Left ventricle myocardium inferior (tissue), 1 donor: ENCODE results near the gene PIGZ. TPM values are rescaled to one million over a fixed set of nuclear protein-coding genes. Genes with fewer than 3 reads are reported as not detected.
A peak's percentile ranks its signal among the peaks of the same experiment; 100 is the strongest.

Experiments used
- DNase-seq: peaks from one replicate; pipeline ENCODE4 v3.0.0-alpha.2; 2020
- H3K27ac ChIP-seq: fragments of 200-600 bp; replicated peaks from 2 replicates; pipeline ENCODE4 v1.8.0; 2021
- H3K27me3 ChIP-seq: fragments of 200-600 bp; 2 replicates; pipeline ENCODE4 v1.8.0; 2021; ENCODE audit warnings: low read depth
- H3K36me3 ChIP-seq: fragments of 200-600 bp; 2 replicates; pipeline ENCODE4 v1.8.0; 2021
- H3K4me1 ChIP-seq: fragments of 200-600 bp; 2 replicates; pipeline ENCODE4 v1.8.0; 2021
- H3K4me3 ChIP-seq: fragments of 200-600 bp; 2 replicates; pipeline ENCODE4 v1.8.0; 2021; ENCODE audit warnings: mild to moderate bottlenecking, moderate library complexity
- H3K9me3 ChIP-seq: fragments of 200-600 bp; replicated peaks from 2 replicates; pipeline ENCODE4 v1.8.0; 2021
- intact Hi-C: fragments of 100-400 bp; cut with micrococcal nuclease; formaldehyde crosslinking; loops from one replicate; pipeline ENCODE4 v1.11.0; 2022
- total RNA-seq: library from RNA; stranded (reverse); fragmentation: NEBNext Ultra II Directional; extraction: Animal tissue kit (Norgen Biotek cat#: 25700); gene quantifications from one replicate; pipeline ENCODE4 v1.2.1, GENCODE V29; 2021
- TF ChIP-seq, protein P1 (sequence below): fragments of 200-600 bp; IDR thresholded peaks from 2 replicates; pipeline ENCODE4 v1.8.0; 2021; ENCODE audit warnings: antibody characterized with exemption, mild to moderate bottlenecking, borderline replicate concordance
- donor health status: DM: no; HTN: yes; CAD: no; lungs with severe emphysema.

PIGZ gene
- total RNA-seq, 1 donor from 2014 or later: 3.7 TPM

- peak; percentile 18 for DNase-seq
- TF ChIP-seq, protein P1, sequence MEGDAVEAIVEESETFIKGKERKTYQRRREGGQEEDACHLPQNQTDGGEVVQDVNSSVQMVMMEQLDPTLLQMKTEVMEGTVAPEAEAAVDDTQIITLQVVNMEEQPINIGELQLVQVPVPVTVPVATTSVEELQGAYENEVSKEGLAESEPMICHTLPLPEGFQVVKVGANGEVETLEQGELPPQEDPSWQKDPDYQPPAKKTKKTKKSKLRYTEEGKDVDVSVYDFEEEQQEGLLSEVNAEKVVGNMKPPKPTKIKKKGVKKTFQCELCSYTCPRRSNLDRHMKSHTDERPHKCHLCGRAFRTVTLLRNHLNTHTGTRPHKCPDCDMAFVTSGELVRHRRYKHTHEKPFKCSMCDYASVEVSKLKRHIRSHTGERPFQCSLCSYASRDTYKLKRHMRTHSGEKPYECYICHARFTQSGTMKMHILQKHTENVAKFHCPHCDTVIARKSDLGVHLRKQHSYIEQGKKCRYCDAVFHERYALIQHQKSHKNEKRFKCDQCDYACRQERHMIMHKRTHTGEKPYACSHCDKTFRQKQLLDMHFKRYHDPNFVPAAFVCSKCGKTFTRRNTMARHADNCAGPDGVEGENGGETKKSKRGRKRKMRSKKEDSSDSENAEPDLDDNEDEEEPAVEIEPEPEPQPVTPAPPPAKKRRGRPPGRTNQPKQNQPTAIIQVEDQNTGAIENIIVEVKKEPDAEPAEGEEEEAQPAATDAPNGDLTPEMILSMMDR: no peak
- Histone ChIP-seq H3K36me3 (no peaks in the 10 kb centered on the region), H3K27ac (no peak overlapping the region), H3K4me3 (no peak overlapping the region), H3K4me1 (peaks cover 10% of the 10 kb centered on the region), H3K9me3 (peaks cover 2% of the 10 kb centered on the region), H3K27me3 (no peaks in the 10 kb centered on the region)
- intact Hi-C loops: no loop called here
Measured at GRCh38 chr3:196988241-196989029, 19.8 kb upstream of the PIGZ start.

DNA sequence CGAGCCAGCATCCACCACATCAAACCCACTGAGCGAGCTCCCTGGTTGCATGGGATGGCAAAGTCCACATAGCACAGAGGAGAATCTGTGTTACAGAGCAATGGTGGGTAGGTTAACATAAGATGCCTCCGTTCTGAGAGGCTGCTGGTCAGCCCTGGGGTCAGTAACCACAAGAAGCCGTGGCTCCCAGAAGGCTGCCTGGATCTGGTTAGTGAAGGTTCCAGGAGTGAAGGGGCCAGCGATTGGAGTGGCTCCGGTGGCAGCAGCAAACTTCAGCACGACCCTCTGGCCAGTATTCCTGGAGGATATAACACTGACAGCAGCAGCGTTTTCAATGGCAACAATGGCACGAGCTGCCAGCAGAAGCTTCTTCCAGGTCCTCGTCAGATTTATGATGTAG is 18.4 kb upstream of the PIGZ start:
- H3K9me3 ChIP-seq: peaks cover 13% of the 10 kb centered on the region
- peaks cover 10% of the 10 kb centered on the region for H3K4me1 ChIP-seq
- no peak overlapping the region for H3K4me3 ChIP-seq
- no peaks in the 10 kb centered on the region for H3K27me3 ChIP-seq
- intact Hi-C loops: no loop called here
- no peaks in the 10 kb centered on the region for H3K36me3 ChIP-seq
- DNase-seq: no peak
- no peak overlapping the region for H3K27ac ChIP-seq
- TF ChIP-seq, protein P1: no peak

GRCh38 chr3:196985954-196986885 is 17.6 kb upstream of the PIGZ start:
- H3K36me3 ChIP-seq: no peaks in the 10 kb centered on the region
- DNase-seq: no peak
- no peaks in the 10 kb centered on the region for H3K27me3 ChIP-seq
- no peak overlapping the region for H3K4me3 ChIP-seq
- intact Hi-C loops: no loop called here
- peaks cover 10% of the 10 kb centered on the region for H3K4me1 ChIP-seq
- H3K9me3 ChIP-seq: peaks cover 13% of the 10 kb centered on the region
- no peak overlapping the region for H3K27ac ChIP-seq
- TF ChIP-seq, protein P1: no peak

GRCh38 chr3:196985298-196985697 is 16.7 kb upstream of the PIGZ start:
- DNase-seq: peak; percentile 4
- no peak overlapping the region for H3K27ac ChIP-seq
- intact Hi-C loops: no loop called here
- no peak overlapping the region for H3K4me3 ChIP-seq
- TF ChIP-seq, protein P1: no peak
- no peaks in the 10 kb centered on the region for H3K27me3 ChIP-seq
- H3K9me3 ChIP-seq: peaks cover 13% of the 10 kb centered on the region
- peaks cover 10% of the 10 kb centered on the region for H3K4me1 ChIP-seq
- no peaks in the 10 kb centered on the region for H3K36me3 ChIP-seq

GRCh38 chr3:196983186-196983585 is 14.6 kb upstream of the PIGZ start:
- Histone ChIP-seq H3K4me1 (no peaks in the 10 kb centered on the region), H3K9me3 (peaks cover 13% of the 10 kb centered on the region), H3K4me3 (no peak overlapping the region), H3K36me3 (no peaks in the 10 kb centered on the region), H3K27ac (no peak overlapping the region), H3K27me3 (no peaks in the 10 kb centered on the region)
- intact Hi-C loops: no loop called here
- TF ChIP-seq, protein P1: no peak
- DNase-seq: no peak
